GM12872 (cell line): ENCODE results near the gene C11orf97.

Experiments used
- TF ChIP-seq, protein P1 (sequence below): IDR thresholded peaks from 3 replicates; pipeline ENCODE4 v1.5.1; 2011; ENCODE audit warnings: low read depth, mild to moderate bottlenecking, low read length, moderate library complexity; ENCODE audit not compliant: insufficient read depth

C11orf97 gene

GRCh38 chr11:94528551-94528950 is 16.3 kb downstream of the C11orf97 start:
- TF ChIP-seq, protein P1, sequence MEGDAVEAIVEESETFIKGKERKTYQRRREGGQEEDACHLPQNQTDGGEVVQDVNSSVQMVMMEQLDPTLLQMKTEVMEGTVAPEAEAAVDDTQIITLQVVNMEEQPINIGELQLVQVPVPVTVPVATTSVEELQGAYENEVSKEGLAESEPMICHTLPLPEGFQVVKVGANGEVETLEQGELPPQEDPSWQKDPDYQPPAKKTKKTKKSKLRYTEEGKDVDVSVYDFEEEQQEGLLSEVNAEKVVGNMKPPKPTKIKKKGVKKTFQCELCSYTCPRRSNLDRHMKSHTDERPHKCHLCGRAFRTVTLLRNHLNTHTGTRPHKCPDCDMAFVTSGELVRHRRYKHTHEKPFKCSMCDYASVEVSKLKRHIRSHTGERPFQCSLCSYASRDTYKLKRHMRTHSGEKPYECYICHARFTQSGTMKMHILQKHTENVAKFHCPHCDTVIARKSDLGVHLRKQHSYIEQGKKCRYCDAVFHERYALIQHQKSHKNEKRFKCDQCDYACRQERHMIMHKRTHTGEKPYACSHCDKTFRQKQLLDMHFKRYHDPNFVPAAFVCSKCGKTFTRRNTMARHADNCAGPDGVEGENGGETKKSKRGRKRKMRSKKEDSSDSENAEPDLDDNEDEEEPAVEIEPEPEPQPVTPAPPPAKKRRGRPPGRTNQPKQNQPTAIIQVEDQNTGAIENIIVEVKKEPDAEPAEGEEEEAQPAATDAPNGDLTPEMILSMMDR: no peak

- TF ChIP-seq, protein P1: no peak
These were observed 19.9 kb downstream of the C11orf97 start for GRCh38 chr11:94532211-94532610.

- TF ChIP-seq, protein P1: no peak
These were observed 20.9 kb downstream of the C11orf97 start for GRCh38 chr11:94533206-94533605.

DNA sequence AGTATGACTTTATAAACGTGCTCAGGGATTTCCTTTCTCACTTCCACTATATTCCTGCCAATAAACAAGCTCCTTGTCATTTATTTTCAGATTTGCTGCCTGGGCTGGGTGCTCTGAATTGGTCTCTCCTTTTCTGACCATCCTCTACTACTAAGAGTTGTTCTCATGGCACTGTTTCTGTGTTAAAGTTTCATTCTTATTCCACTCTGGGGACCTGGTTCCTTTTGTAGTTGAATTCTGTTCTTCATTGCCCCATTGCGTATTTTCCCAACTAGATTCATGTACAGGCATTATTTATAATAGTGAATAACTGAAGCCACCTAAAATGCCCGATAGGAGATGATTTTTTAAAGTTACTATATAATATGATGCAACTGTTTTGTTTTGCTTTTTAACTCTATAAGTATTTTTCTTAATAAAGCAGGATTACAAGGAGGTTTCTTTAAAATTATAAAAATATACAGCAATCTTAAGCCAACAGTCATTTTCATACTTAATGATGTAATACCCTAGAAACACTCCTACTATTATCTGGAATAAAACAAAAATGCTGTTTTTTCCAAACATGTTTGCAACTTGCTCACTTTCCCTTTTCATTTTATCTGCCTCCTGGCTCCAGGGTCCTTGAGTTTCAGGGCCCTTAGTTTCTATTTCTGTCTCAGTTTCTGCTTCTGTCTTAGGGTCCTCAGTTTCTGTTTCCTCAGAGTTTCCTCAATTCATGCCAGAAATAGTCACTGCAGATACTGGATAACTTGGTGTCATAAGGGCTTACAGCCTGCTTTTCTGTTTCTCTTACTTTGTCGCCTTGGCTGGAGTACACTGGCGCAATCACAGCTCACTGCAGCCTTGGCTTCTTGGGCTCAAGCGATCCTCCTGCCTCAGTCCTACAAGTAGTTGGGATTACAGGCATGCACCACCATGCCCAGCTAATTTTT is 21.7 kb downstream of the C11orf97 start:
- TF ChIP-seq, protein P1: no peak

GRCh38 chr11:94536386-94536785 is 24.1 kb downstream of the C11orf97 start:
- TF ChIP-seq, protein P1: no peak

- TF ChIP-seq, protein P1: no peak
These were observed 24.9 kb downstream of the C11orf97 start for GRCh38 chr11:94537031-94537600.

GRCh38 chr11:94539420-94539819 is 27.2 kb downstream of the C11orf97 start:
- TF ChIP-seq, protein P1: no peak
